ENCODE results near the gene LRRC26. TPM values are rescaled to one million over a fixed set of nuclear protein-coding genes. Genes with fewer than 3 reads are reported as not detected.

The LRRC26 gene
- total RNA-seq, 2 donors from 2014 or later: 1.3 TPM; not detected in 1

GRCh38 chr9:137185921-137186320, 16.1 kb upstream of the LRRC26 start:
- Histone ChIP-seq H3K36me3 (replicated peaks in 1 of 2; ENCODE audit: insufficient read depth in 1 of 2, low read depth in 2 of 2) (peaks cover 10 to 23% of the 10 kb centered on the region in 2 donors), H3K4me3 (no peak overlapping the region), H3K27ac (no peak overlapping the region), H3K4me1 (peaks cover 46% of the 10 kb centered on the region), H3K27me3 (no peaks in the 10 kb centered on the region), H3K9me3 (no peaks in the 10 kb centered on the region)
- no peak for ATAC-seq
- no peak for TF ChIP-seq CTCF (IDR thresholded peaks at IDR 0.05)
- TF ChIP-seq POLR2A (IDR thresholded peaks at IDR 0.05): no peak
- DNase-seq: no peak
- WGBS, 2 donors: 89 to 92% methylated on average over 5 to 19 of the region's 19 CpGs
- intact Hi-C loops (cut with DNase I): no loop called here

- intact Hi-C loops (cut with DNase I): loop anchor here (5.0 kb wide), 1 partner anchor 53 kb away; no protein-coding TSS in a partner anchor
- Histone ChIP-seq H3K27ac (no peak overlapping the region), H3K4me1 (peaks cover 38% of the 10 kb centered on the region), H3K36me3 (replicated peaks in 1 of 2; ENCODE audit: insufficient read depth in 1 of 2, low read depth in 2 of 2) (peaks cover 18 to 31% of the 10 kb centered on the region in 2 donors), H3K9me3 (no peaks in the 10 kb centered on the region), H3K27me3 (no peaks in the 10 kb centered on the region), H3K4me3 (no peak overlapping the region)
- 90 to 92% methylated on average over 27 to 48 of the region's 48 CpGs for WGBS, 2 donors
- TF ChIP-seq POLR2A (IDR thresholded peaks at IDR 0.05) (no peak), CTCF (IDR thresholded peaks at IDR 0.05) (no peak)
- DNase-seq (no peak), ATAC-seq (no peak)
These were observed 15.2 kb upstream of the LRRC26 start for GRCh38 chr9:137184881-137185660.

- H3K4me1 ChIP-seq: peaks cover 28% of the 10 kb centered on the region
- ATAC-seq (no peak), DNase-seq (no peak)
- H3K27me3 ChIP-seq: no peaks in the 10 kb centered on the region
- H3K9me3 ChIP-seq: no peaks in the 10 kb centered on the region
- TF ChIP-seq POLR2A (IDR thresholded peaks at IDR 0.05): no peak
- no peak for TF ChIP-seq CTCF (IDR thresholded peaks at IDR 0.05)
- 87 to 92% methylated on average over 20 to 27 of the region's 27 CpGs for WGBS, 2 donors
- H3K36me3 ChIP-seq (replicated peaks in 1 of 2; ENCODE audit: insufficient read depth in 1 of 2, low read depth in 2 of 2): peaks cover 25 to 38% of the 10 kb centered on the region in 2 donors
- H3K4me3 ChIP-seq: no peak overlapping the region
- no peak overlapping the region for H3K27ac ChIP-seq
- intact Hi-C loops (cut with DNase I): loop anchor here (5.0 kb wide), 1 partner anchor 52 kb away; no protein-coding TSS in a partner anchor
These were observed 14.2 kb upstream of the LRRC26 start for GRCh38 chr9:137183980-137184595.

- Histone ChIP-seq H3K9me3 (no peaks in the 10 kb centered on the region), H3K4me3 (no peak overlapping the region), H3K36me3 (replicated peaks in 1 of 2; ENCODE audit: insufficient read depth in 1 of 2, low read depth in 2 of 2) (peaks cover 25 to 40% of the 10 kb centered on the region in 2 donors), H3K27me3 (no peaks in the 10 kb centered on the region), H3K4me1 (peaks cover 24% of the 10 kb centered on the region), H3K27ac (no peak overlapping the region)
- intact Hi-C loops (cut with DNase I): loop anchor here (5.0 kb wide), 1 partner anchor 51 kb away; no protein-coding TSS in a partner anchor
- DNase-seq (no peak), ATAC-seq (no peak)
- TF ChIP-seq POLR2A (IDR thresholded peaks at IDR 0.05) (no peak), CTCF (IDR thresholded peaks at IDR 0.05) (no peak)
- WGBS, 2 donors: 88 to 98% methylated on average over 5 to 14 of the region's 17 CpGs
These were observed 13.0 kb upstream of the LRRC26 start for GRCh38 chr9:137182836-137183235.
